GM18861 (cell line): ENCODE data around the gene RABGAP1L.
"Not testable (repeated sequence)": the region's sequence is repeated elsewhere in the genome, so short reads cannot be mapped to it uniquely, and the experiment has no call there.

Source experiments
- ATAC-seq: cut with Tn5 transposase; IDR thresholded peaks from one replicate; pipeline ENCODE4 v1.9.1; 2021; ENCODE audit not compliant: unreplicated experiment

The RABGAP1L gene

GRCh38 chr1:175005085-175005783, 845.9 kb downstream of the RABGAP1L start:
- ATAC-seq: no peak

GRCh38 chr1:175009532-175009931, 850.2 kb downstream of the RABGAP1L start:
- ATAC-seq: no peak

- ATAC-seq: no peak
Measured at GRCh38 chr1:175013445-175013844, 854.1 kb downstream of the RABGAP1L start.

GRCh38 chr1:175015243-175015642, 855.9 kb downstream of the RABGAP1L start:
- ATAC-seq: no peak

GRCh38 chr1:175019524-175019923, 860.2 kb downstream of the RABGAP1L start:
- no peak for ATAC-seq

- peak; percentile 91 for ATAC-seq
Measured at GRCh38 chr1:175023043-175023921, 864.0 kb downstream of the RABGAP1L start, which contains the start of gene MRPS14. MRPS14 (minus strand) TSS chr1:175023425; CDS start chr1:175023408, 17 bp downstream.

- ATAC-seq: not testable (repeated sequence)
Measured at GRCh38 chr1:175023922-175024242, 864.6 kb downstream of the RABGAP1L start.

- ATAC-seq: no peak
Measured at GRCh38 chr1:175024773-175025172, 865.5 kb downstream of the RABGAP1L start.

GRCh38 chr1:175033953-175034352, 874.6 kb downstream of the RABGAP1L start:
- ATAC-seq: no peak

GRCh38 chr1:175034775-175035174, 875.5 kb downstream of the RABGAP1L start:
- no peak for ATAC-seq

- ATAC-seq: no peak
Measured at GRCh38 chr1:175035865-175036264, 876.5 kb downstream of the RABGAP1L start.

GRCh38 chr1:175036476-175036875, 877.2 kb downstream of the RABGAP1L start:
- ATAC-seq: no peak

GRCh38 chr1:175037416-175037815, 878.1 kb downstream of the RABGAP1L start:
- no peak for ATAC-seq

- ATAC-seq: no peak
Measured at GRCh38 chr1:175040324-175040879, 881.1 kb downstream of the RABGAP1L start.

- ATAC-seq: no peak
Measured at GRCh38 chr1:175042650-175043049, 883.3 kb downstream of the RABGAP1L start.

- no peak for ATAC-seq
Measured at GRCh38 chr1:175043824-175044223, 884.5 kb downstream of the RABGAP1L start.

- not testable (repeated sequence) for ATAC-seq
Measured at GRCh38 chr1:175044591-175044990, 885.3 kb downstream of the RABGAP1L start.
